GM21381 (cell line): Measurements from ENCODE around the gene HOXD12.

Source experiments
- ATAC-seq: cut with Tn5 transposase; IDR thresholded peaks from one replicate; pipeline ENCODE4 v1.9.1; 2021; ENCODE audit warnings: mild to moderate bottlenecking, moderate library complexity; ENCODE audit not compliant: unreplicated experiment

Gene HOXD12

DNA sequence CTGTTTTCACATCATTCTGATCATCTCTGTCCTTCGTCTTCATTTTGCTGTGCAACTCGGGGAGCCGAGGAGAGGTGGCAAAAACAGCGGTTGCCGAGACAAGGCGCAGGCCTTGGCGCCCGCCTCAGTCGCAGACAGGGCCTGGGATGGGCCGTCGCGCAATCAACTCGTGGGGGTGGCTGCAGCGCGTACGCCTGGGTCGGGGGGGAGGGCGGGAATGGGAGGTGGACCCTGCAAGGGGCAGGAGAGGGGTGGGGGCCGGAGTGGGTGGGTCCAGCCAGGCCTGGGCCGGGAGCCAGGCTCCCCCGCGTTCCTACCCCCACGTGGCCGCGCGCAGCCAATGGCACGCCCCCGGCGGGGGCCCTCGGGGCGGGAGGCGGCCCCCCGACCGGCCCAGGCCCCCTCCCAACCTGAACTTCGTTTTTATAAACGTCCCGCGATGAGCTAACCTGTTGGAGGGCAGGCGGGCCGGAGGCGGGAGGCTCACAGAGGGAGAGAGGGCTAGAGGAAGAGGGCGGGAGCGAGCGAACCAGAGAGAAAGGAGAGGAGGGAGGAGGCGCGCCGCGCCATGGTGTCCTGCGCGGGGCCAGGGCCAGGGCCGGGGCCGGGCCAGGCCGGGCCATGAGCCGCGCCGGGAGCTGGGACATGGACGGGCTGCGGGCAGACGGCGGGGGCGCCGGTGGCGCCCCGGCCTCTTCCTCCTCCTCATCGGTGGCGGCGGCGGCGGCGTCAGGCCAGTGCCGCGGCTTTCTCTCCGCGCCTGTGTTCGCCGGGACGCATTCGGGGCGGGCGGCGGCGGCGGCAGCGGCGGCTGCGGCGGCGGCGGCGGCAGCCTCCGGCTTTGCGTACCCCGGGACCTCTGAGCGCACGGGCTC lies 7.1 kb upstream of the HOXD12 start, which contains the start of gene HOXD13:
TSS of gene HOXD13 (plus strand) at position 452 of the 875 bp plus-strand sequence. CDS start at position 622, 170 bp downstream.
- ATAC-seq, result no peak

DNA sequence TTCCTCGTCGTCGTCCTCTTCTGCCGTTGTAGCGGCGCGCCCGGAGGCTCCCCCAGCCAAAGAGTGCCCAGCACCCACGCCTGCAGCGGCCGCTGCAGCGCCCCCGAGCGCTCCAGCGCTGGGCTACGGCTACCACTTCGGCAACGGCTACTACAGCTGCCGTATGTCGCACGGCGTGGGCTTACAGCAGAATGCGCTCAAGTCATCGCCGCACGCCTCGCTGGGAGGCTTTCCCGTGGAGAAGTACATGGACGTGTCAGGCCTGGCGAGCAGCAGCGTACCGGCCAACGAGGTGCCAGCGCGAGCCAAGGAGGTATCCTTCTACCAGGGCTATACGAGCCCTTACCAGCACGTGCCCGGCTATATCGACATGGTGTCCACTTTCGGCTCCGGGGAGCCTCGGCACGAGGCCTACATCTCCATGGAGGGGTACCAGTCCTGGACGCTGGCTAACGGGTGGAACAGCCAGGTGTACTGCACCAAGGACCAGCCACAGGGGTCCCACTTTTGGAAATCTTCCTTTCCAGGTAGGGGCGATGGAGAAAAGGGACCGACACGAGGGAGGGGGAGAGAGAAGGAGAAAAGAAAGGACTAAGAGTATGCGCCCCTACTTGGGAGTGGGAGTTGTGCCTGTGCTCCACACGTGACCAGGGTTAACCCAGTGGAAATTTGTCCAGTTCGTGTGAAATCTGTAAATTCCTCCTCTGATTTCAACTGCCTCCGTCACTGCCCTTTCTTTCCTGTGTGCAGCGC lies 6.3 kb upstream of the HOXD12 start:
- ATAC-seq, result no peak

GRCh38 chr2:176093898-176094249 lies 5.7 kb upstream of the HOXD12 start:
- no peak for ATAC-seq

- no peak for ATAC-seq
Observed at GRCh38 chr2:176094349-176094748, 5.2 kb upstream of the HOXD12 start.

DNA sequence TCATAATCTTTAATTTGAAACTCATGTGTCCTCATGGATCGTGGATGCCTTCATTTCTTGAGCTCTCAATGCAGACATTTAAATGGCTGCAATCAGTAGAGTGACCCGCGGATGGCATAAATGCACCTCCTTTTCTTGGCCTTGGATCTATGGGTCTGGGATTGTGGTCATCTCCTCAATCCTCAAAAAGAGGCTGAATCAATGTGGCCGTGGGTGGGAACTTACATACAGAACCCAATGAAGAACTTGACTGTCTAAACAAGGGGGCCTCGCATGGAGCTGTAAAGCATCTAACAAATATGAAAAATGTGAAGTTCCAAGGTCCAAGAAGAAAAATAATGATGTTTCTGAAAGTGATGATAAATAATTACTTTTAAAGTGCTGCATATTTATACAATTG lies 4.2 kb upstream of the HOXD12 start:
- no peak for ATAC-seq

- no peak for ATAC-seq
Observed at GRCh38 chr2:176096243-176096985, 3.2 kb upstream of the HOXD12 start.

DNA sequence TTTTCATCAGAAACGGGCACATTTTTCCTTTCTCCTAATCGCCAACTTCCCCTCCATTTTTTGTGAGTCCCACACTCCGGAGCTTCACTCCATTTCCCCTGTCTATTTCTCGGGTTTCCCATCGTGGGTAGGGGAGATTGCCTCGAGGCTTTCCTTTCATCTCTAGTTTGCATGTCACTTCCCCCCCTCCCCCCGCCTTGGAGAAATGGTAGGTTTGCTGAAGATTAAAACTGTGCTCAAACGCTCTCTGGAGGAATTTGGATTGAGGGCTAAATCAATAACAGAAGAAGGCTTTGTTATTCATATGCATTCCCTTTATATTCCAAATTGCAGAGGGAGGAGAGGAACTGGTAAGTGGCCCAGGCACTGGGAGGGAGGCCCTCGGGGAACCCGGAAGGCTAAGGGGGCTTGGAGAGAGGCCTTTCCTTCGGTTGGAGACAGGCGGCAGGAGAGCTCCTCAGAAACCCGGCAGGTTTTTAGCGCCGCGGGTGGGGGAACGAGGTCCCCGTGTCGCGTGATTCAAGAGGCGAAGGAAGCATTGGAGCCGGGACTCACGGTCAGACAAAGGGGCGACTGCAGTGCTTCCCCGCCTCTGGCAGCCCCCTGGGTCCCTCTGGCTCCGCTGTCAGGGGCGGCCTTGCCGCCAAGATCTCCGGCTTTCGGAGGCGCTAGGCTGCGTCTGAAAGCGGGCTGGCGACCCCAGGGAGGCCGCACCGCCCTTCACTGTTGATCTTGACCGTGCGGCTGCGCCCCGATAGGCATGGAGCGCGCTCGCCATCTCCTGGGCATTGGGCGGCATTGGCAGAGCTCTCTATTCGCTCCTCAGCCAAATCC lies 2.4 kb upstream of the HOXD12 start:
- peak; percentile 86 for ATAC-seq

DNA sequence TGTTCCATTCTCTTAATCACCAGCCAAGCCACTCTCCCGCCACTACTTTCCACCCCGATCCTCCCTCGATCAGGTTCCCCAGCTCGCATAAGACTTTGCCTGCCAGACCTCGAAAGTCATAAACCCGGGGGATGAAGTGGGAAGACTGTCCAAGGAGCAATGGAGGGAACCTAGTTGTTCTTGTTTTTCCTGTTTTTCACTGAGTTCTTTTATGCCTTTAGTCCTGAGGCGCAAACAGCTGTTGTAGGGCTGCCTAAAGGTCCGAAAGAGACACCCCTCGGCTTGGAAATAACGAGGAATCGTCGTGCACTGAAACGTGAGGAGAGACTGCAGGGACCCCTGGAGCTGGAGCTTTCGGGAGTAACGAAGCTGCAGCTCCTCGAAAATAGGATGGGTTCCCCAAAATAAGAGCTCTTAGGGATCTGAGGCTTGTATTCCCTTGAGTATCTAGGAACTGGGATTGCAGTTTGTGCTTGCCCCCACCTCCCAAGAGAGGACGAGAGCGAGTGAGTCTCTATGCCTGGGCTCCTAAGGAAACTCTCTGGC lies 1.7 kb upstream of the HOXD12 start:
- ATAC-seq, result no peak

DNA sequence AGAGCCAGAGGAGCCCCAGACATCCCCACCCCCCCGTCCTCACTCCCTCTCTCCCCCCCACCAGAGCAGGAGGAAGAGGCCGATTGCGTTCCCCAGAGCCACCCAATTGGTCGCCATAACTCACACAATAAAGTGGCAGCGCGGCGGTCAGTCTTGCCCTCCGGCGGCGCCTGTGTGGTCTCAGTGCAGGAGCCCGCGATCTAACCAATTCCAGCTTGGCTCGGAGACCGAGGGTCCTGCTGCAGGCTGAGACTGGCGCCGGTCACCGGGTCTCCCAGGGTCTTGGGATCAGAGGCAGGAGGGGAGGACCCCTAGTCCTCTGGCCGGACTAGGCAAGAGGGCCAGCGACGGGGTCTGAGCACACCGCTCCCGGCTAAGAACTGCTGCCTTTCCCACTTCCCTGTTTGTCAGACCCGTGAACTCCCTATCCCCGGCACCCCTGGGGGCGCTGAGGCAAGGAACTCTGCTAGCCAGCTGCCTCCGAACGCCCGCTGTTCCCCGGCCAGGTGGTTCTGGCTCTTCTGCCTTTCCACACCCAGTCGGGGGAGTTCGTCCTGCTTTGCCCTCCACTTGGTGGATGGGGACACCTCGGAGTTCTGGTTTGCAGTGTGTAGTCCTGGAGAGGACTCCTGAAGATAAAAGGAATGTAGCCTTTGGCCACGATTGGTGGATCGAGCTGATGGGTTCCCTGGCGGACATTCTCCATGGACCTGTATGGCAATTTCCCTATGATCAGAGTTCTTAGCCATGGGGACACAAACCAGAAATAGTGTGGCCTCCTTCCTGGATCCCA lies 1.0 kb upstream of the HOXD12 start:
- no peak for ATAC-seq

DNA sequence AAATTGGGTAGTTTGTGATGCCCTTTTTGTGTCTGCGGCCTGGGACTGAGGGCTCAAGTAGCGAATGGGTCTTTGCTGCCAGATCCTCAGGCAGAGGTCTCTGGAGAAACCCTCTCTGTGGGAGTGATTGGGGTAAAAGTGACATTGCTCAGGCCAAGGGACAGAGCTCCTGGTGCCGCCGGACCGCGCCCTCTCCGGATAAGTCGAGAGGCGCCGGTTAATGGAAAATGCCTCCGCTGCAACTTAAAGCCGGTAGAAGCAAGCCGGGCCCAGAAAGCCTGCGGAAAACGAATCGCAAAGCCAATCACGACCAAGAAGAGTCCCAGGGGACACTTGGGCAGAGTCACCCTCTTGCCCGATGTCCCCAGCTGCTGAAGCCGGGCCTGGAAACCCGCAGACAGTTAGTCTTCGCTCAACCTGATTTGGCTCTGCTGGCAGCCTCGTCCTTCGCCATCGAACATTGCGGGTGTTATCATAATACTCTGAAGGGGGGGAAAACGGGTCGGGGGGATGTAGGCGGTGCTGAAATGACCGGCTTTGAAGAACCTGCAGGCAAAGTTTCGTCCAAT lies 352 bp upstream of the HOXD12 start:
- ATAC-seq, result no peak

DNA sequence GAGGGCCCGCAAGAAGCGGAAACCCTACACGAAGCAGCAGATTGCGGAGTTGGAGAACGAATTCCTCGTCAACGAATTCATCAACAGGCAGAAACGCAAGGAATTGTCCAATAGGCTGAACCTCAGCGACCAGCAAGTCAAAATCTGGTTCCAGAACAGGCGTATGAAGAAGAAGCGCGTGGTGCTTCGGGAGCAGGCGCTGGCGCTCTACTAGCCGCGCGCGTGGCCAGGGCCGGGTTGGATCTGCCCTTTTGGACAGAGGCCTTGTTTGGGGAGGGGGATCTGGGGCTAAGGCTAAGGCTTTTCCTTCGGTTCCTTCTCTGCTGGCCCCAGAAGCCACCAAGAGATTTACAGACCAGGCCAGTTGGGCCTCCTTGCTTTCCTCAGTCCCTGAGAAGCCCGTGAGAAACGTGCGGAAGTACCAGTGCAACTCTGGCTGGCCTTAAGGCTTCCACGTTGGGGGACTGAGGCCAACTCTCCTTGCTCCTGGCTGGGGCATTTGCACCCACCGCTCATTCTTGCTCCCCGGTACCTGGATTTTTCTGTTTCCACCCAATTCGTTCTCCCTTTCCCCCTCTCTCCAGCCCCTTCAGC lies 1.0 kb downstream of the HOXD12 start:
- no peak for ATAC-seq

GRCh38 chr2:176101216-176101830 lies 1.7 kb downstream of the HOXD12 start:
- ATAC-seq, result no peak

DNA sequence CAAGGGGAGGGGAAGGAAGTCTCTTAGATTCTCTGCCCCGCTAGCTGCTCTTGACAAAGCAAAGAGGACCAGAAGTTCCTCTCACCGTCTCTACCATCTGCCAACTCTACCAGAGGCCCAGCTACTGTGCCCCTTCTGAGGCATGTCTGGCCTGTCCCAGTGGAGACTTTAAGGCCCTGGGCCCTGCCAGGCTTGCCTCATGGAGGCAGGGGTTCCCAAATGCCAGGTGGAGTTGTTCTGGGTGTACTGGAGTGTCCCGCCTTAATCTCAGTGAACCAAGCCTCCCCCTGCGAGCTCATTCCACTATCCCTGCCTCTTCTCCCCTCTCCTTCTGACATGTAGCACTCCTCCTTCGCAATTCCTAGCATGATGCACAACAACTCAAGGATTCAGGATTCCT lies 2.2 kb downstream of the HOXD12 start:
- no peak for ATAC-seq

DNA sequence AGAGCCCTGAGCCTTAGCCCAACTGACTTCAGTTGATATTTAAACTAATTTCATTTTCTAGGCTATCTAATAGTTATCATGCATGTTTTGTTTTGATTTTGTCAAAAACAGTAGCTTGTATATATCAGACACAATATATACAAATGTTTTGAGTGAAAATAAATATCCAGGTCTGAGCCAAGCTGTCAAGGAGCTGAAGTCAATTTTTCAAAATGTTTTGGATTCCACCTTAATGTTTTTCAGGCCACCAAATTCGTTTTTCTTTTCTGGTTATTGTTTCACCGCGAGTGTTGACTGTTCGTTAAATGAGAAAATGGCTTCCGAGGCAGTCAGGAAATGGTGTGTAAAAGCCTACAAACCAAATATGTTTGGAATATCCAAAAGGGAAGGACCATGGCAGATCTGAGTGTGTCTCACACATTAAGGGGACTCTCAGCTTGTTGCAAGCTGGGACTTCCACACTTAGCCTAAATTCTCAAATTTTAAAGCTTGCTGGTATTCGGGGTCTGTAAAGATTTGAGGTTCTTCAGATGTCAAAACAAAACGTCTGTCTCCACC lies 2.8 kb downstream of the HOXD12 start:
- no peak for ATAC-seq

- ATAC-seq, result no peak
Observed at GRCh38 chr2:176103194-176103593, 3.6 kb downstream of the HOXD12 start.

GRCh38 chr2:176103742-176104315 lies 4.2 kb downstream of the HOXD12 start:
- ATAC-seq, result no peak

GRCh38 chr2:176104316-176105077 lies 4.9 kb downstream of the HOXD12 start:
- ATAC-seq, result no peak
